ENCODE measurements around the gene SACM1L.

The SACM1L gene

DNA sequence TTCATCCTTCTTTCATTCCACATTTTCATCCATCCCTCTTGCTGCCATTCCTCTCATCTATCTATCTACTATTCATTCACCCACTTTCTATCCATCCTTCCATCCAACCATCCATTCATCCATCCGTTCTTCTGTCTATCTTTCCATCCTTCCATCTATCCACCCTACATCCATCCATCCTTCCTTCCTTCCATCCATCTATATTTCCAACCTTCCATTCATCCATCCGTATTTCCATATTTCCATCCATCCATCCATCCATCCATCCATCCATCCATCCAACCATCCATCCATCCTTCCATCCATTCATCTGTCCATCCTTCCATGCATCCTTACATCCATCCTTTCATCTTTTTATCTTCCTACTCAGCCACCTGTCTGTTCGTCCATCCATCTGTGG, 93.2 kb downstream of the SACM1L start:
- no peaks in the 10 kb centered on the region for H3K36me3 ChIP-seq
- DNase-seq: no peak
- no peaks in the 10 kb centered on the region for H3K9me3 ChIP-seq
- no peaks in the 10 kb centered on the region for H3K4me1 ChIP-seq
- H3K27me3 ChIP-seq: no peaks in the 10 kb centered on the region
- no peak overlapping the region for H3K4me3 ChIP-seq (ENCODE audit: low read depth, low read length)
- TF ChIP-seq, protein P1, sequence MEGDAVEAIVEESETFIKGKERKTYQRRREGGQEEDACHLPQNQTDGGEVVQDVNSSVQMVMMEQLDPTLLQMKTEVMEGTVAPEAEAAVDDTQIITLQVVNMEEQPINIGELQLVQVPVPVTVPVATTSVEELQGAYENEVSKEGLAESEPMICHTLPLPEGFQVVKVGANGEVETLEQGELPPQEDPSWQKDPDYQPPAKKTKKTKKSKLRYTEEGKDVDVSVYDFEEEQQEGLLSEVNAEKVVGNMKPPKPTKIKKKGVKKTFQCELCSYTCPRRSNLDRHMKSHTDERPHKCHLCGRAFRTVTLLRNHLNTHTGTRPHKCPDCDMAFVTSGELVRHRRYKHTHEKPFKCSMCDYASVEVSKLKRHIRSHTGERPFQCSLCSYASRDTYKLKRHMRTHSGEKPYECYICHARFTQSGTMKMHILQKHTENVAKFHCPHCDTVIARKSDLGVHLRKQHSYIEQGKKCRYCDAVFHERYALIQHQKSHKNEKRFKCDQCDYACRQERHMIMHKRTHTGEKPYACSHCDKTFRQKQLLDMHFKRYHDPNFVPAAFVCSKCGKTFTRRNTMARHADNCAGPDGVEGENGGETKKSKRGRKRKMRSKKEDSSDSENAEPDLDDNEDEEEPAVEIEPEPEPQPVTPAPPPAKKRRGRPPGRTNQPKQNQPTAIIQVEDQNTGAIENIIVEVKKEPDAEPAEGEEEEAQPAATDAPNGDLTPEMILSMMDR (IDR thresholded peaks at IDR 0.05; ENCODE audit: low read depth, low read length): no peak

DNA sequence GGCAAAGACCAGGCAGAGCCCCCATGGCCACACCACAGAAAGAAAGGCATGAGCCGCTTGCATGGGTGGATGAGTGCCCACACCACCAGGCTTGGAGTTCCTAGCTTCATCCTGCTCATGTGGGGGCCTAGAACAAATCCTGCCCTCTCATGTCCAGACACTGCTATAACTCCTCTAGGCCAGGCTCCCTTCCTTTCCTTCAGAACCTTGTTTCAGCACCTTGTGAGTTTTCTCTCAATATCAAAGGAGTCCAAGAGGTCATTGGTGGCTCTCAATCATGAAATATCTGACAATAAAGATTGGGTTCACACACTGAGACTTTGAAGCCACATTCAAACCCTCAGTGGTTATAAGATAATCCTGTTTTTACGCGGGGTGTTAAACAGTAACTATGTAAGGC, 94.5 kb downstream of the SACM1L start:
- Histone ChIP-seq H3K9me3 (no peaks in the 10 kb centered on the region), H3K36me3 (no peaks in the 10 kb centered on the region), H3K4me3 (ENCODE audit: low read depth, low read length) (no peak overlapping the region), H3K27me3 (no peaks in the 10 kb centered on the region), H3K4me1 (no peaks in the 10 kb centered on the region)
- no peak for DNase-seq
- TF ChIP-seq, protein P1 (IDR thresholded peaks at IDR 0.05; ENCODE audit: low read depth, low read length): no peak

DNA sequence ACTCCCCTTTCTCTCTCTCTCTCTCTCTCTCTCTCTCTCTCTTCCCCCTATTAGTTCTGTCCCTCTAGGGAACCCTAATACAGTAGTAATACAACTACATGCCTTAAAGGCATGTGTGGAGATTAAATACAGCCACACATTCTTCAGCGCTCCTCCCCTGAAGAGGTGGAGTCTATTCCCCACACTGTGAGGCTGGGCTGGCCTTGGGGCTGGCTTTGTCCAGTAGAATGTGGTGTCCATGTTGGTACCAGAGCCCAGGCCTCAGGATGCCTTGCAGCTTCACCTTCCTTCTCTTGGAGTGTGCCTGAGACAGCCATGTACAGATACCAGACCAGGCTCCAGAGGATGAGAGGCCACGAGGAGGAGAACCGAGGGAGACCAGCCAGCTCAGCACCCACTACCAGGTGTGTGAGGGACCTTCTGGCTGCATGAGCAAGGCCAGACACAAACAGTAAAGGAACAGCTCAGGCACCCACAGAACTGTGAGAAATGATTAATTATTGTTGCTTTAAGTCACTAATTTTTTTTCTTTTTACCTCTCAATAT, 96.5 kb downstream of the SACM1L start:
- H3K9me3 ChIP-seq: no peaks in the 10 kb centered on the region
- no peaks in the 10 kb centered on the region for H3K36me3 ChIP-seq
- H3K4me1 ChIP-seq: no peaks in the 10 kb centered on the region
- H3K4me3 ChIP-seq (ENCODE audit: low read depth, low read length): no peak overlapping the region
- H3K27me3 ChIP-seq: no peaks in the 10 kb centered on the region
- no peak for DNase-seq
- TF ChIP-seq, protein P1 (IDR thresholded peaks at IDR 0.05; ENCODE audit: low read depth, low read length): no peak

DNA sequence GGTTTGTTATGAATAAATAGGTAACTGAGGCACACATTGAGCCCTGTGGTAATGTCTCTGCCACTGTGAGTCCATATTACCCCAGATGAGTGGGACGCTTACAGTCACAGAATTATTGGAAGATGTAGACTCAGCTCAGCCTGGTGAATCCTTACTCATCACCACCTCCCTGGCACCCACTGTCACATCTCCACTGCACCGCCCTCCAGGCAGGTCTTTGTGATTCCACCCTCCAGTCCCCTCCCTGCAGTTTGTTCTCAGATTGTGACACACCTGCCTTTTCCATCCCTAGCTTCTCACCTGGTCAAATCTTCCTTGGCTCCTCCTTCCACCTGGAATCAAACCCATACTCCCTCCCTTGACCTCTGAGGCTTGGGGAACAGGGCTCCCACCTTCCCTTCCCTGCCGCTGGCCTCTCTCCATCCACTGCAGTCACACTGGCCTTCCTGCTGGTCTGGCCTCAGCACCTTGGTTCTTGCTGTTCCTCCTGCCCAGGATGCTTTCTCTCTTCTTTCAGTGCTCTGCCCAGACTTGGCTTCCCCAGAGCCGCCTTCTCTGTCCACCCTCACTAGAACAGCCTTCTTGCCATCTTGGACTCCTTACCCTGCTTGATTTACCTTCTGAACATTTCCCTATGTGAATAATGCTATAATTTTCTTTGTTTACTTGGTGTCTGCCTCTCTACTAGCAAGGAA, 97.8 kb downstream of the SACM1L start:
- H3K27me3 ChIP-seq: no peaks in the 10 kb centered on the region
- DNase-seq: no peak
- no peaks in the 10 kb centered on the region for H3K4me1 ChIP-seq
- no peaks in the 10 kb centered on the region for H3K9me3 ChIP-seq
- TF ChIP-seq, protein P1 (IDR thresholded peaks at IDR 0.05; ENCODE audit: low read depth, low read length): no peak
- H3K36me3 ChIP-seq: no peaks in the 10 kb centered on the region
- no peak overlapping the region for H3K4me3 ChIP-seq (ENCODE audit: low read depth, low read length)

DNA sequence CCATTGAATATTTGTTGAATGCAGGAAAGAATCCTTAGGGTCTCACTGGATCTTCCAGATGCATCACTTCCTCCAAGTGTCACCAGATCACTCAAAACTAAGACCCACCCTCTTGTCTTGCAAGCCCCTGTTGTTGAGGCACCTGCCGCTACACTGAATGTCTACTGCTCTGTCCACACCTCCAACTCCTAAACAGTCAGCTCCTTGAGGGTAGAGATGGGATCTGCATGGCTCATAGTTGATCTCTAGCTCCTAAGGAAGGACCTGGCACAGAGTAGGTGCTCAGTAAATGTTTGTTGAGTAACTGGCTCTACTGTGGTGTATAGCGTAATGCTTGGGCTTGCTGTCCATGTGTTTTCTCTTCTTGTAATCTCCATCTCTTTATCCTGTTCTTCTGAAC, 98.4 kb downstream of the SACM1L start:
- Histone ChIP-seq H3K4me1 (no peaks in the 10 kb centered on the region), H3K4me3 (ENCODE audit: low read depth, low read length) (no peak overlapping the region), H3K27me3 (no peaks in the 10 kb centered on the region), H3K36me3 (no peaks in the 10 kb centered on the region), H3K9me3 (no peaks in the 10 kb centered on the region)
- DNase-seq: no peak
- TF ChIP-seq, protein P1 (IDR thresholded peaks at IDR 0.05; ENCODE audit: low read depth, low read length): no peak

DNA sequence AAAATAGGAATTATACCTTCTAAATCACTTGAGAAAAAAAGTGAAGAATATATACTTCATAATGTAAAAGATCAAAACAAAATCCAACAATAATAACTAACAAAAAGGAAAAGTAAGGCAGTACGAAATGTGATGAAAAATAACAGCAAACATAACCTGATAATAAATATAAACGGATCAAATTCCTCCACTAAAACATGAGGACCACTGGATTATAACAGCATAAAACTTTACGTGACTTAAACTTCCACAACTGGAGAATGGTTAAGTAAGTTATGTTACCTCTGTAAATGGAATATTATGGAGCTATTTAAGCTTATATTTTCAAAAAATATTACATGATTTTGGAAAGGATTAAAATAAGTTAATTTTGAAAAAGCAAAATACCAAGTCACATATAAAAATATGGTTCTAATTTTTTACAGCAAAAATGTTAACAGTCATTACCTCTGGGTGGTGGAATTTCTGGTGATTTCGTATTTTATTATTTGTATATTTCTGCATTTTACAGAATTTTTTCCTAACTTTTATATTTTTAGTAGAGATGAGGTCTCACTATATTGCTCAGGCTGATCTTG, 100.1 kb downstream of the SACM1L start:
- Histone ChIP-seq H3K4me1 (no peaks in the 10 kb centered on the region), H3K36me3 (no peaks in the 10 kb centered on the region), H3K4me3 (ENCODE audit: low read depth, low read length) (no peak overlapping the region), H3K27me3 (0 out of 2 replicates have a peak, but pooled peaks cover 3% of the 10 kb centered on the region), H3K9me3 (no peaks in the 10 kb centered on the region)
- no peak for DNase-seq
- TF ChIP-seq, protein P1 (IDR thresholded peaks at IDR 0.05; ENCODE audit: low read depth, low read length): no peak

All from BE2C (cell line).